GM19455 (cell line): ENCODE data around the gene STIMATE.

ENCODE experiments used
- ATAC-seq: cut with Tn5 transposase; IDR thresholded peaks from one replicate; pipeline ENCODE4 v1.9.1; 2021; ENCODE audit not compliant: unreplicated experiment

Gene STIMATE

DNA sequence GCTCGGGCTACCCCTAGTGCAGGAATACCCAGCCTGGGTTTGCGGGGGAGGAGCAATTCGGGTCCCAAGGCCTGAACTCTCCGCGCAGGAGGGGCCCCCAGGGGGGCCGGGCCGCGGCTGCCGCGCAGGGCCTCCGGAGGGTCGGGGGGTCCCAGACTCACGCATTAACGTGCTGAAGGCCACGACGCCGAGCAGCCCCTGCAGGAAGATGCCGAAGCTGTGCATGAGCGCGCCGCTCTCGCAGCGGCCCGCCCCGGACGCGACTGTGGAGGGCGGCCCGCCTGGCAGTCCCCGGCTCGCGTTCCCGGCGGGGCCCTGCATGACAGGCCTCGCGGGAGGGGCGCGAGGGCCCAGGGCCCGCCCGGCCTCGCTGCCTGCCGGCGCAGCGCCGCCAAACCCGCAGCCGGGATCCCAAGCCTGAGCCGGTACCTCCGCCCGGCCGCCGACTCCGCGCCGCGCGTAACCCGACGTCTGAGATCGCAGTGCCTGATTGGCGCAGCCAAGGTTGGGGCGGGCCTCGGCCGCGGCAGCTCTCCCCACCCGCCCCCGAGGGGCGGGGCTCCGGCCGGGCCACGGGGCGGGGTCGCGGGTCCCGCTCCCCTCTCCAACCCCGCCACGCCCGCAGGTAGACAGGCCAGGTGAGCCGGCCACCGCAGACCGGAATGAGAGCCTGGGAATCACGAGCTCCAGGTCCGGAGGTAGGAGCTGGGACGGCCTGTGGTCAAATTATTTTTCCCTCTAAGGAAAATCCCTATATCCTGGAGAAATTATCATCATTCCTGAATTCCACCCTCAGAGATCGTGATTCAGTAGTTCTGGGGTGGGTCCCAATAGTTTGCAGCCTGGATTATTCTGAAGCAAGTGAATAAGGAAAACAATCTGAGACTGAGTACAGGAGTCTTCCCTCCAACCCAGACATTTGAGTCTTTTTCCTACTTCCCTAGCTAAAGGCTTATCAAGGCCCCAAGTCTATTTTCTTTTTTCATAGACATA is at the start of gene STIMATE:
TSS of gene STIMATE (minus strand) at position 419 of the 993 bp plus-strand sequence. CDS start at position 321, 98 bp downstream.
- ATAC-seq, result peak; percentile 91

DNA sequence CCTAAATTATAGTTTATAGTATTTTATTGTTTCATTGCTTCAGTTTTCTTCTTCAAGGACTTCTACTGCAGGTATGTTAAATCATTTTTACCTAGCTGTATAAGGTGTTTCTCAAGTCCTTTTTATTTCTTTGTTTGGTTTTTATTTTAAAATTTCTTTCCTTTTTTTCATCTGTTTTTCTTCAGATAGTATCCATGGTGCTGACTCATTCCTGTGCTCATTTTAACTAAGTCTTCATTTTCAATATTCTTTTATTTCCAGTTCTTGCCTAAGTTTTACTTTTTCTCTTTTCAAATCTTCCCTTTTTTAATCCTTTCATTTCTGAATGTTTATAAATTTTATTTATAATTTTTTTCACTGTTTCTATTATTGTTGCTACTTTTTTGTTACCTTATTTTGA is 42.3 kb upstream of the STIMATE start:
- no peak for ATAC-seq

DNA sequence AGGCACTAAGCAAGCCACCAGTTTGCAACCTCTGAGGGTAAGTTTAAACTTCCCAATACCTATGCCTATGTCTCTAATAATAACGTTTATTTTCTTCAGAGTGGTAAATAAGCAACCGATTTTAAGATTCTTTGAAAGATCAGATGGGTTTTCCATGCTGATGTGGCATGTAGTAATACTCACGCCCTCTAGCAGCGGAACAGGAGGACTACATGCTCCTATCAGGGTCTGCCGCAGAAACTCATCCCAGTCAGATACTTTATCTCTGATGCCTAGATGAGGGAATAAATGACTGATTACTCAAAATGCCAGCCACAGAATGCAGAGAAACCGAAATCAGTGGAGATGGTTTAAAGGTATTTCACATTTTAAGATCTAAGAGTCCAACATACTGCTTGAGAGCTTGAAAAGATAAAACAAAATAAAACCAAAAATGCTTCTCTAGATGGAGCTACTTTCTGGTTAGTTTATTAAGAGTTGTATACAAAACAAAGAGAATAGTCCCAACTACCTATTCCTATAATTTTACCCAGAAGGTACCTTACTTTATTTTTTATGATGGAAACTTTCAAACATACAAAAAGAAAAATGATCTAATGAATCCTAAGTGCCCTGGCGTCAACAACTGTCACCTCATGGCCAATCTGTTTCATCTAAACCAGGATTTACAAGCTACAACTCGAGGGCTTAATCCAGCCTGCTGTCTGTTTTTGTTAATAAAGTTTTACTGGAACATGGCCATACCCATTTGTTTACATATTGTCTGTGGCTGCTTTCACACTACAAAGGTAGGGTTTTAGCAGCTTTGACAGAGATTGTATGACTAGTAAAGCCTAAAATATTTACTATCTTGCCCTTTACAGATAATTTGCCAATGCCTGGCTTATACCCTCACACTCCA is 37.5 kb upstream of the STIMATE start:
- ATAC-seq, result peak; percentile 81

DNA sequence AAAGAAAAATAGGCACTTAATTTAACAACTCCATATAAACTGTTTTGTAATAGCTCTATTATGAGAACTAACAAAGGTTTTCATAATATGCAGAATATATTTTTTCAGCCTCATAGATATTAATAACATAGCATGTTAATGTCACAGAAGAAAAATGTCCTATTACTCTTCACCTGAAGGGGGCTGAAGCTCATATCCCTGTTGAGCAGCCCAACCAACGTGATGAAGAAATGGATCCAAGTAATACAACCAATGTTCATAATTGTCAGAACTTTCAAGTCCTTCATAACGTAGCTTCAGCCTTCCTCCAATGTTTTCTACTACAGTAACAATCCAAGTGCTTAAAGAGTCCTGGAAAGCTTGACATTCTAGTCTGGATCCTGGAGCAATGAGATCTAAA is 34.5 kb upstream of the STIMATE start:
- no peak for ATAC-seq

DNA sequence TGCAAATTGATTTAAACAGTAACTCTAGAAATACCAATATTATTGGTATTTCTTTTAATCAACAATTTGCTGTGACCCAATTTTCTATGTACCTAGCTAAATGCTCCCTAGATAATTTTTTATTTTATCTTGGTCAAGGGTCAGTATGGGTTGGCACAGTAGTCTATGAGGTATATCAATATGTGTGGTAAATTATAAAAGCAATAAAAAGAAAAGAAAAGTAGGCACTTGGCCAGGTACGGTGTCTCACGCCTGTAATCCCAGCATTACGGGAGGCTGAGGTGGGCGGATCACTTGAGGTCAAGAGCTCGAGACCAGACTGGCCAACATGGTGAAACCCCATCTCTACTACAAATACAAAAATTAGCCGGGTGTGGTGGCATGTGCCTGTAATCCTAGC is 34.0 kb upstream of the STIMATE start:
- ATAC-seq, result no peak

DNA sequence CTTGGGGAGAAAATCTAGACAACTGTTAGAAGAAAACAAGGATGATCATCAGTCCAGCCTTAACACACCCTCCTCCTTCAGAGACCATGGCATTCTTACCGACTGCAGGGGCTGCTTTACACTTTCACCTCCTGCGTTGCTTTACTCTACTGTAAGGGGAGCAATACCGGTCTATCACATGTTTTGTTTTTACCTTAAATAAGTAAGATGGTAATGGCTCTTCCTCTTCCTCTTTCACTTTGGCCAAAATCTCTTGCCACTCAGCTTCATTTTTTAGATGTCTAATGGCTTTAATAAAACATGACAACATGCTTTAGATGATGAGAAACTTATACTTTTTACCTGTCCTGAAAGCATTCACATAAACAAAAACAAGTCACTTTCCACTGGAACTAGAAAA is 33.4 kb upstream of the STIMATE start:
- no peak for ATAC-seq

DNA sequence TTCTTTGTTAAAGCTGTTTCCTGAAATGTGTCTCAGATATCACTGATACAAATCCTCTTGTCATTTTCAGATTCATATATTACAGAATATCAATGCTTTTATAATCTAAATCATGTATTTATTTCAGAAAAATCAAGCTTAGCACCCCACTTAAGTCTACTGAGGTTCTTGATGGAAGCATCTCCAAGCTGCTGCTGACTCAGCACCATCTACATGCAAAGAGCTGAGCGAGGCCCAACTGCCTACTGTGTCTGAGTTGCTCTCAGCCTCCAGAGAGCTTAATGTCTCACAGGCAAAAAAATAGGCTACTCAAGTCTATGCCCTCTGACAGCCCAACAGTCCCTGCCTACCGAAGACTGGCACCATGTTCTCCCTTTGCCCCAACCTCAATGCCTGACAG is 29.2 kb upstream of the STIMATE start:
- ATAC-seq, result no peak

DNA sequence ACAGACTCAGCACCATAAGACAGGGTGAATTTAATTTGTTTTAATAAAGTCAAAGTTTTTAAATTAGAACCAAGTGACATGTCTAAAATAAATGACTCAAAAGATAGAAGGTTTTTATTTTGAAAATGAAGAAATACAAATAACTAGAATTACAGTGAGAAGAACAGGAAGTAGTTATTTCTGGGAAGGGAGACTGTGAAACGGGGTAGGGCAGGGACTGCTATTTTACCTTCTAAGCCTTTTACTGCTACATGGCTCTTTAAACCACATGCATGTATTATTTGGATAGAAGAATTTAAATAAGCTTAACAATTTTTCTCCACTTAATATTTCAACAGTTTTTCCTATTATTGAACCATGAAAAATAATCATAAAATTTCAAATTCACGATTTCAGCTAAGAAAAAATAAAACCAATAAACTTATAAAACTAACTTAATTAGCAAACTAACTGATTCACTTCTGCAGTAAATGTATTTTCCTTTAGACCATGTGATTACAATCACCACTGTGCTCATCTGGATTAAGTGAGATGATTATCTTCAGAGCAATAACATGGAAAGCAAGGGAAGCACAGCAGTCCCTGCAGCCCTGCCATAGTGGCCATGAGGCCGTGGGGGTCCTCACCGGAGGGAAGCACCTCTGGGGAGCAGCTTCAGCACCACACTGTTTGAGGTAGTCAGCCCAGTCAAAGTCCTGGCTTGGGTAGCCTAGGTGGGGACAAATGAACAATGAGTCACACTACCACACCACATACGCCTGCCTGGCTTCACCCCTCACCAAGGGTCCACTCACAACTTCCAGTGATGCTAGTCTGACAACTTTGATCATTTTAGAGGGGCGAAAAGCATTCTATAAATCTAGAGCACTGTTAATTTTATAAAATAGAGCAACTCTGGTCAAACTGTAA is 28.3 kb upstream of the STIMATE start:
- ATAC-seq, result no peak

DNA sequence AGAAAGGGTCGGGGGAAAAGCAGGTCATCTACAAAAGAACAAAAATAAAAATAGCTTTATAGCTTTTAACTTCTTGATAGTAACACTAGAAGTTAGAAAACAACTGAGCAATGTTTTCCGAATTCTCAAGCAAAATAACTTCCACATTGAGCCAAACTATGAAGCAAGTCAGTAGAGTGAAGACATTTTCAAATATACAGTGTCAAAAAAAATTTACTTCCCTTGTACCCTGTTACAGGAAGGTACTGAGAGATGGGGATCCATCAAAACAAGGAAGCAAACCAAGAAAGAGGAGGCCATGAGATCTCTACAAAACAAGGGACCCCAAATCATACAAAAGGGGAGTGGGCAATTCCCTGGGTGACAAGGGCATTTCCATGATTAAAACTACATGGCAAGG is 26.6 kb upstream of the STIMATE start:
- no peak for ATAC-seq

DNA sequence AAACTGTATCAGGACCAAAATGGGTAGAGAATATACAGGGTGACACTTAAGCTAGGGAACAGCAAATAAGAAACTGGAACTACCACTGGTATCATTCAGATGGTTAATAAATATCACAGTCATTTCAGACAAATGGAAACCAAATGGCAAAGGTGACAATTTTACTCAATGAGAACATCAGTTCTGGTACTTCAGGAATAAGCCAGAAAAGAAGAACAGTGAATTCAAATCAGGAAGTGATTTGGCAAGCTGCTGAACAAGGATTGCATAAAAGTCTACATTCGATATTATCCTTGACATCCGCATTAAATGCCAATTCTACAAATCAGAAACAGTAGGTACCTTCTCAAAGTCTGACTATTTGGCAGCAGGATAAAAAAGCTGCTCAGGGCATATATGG is 23.5 kb upstream of the STIMATE start:
- no peak for ATAC-seq

DNA sequence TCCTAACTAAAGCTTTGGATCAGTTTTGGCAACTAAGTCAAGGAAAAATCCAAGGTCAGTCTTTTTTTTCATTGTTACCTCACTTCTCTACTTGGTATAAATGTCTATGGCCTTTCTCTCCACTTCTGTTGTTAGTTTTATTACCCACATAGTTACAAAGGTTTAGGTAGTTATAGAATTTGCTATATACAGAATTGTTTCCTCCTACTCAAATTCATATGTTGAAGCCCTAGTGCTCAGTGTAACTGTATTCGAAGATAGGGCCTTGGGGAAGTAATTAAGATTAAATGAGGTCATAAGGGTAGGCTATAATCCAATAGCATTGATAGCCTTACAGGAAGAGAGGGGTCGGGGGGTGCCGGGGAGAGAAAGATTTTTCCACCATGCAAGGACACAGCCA is 19.7 kb upstream of the STIMATE start:
- ATAC-seq, result no peak

DNA sequence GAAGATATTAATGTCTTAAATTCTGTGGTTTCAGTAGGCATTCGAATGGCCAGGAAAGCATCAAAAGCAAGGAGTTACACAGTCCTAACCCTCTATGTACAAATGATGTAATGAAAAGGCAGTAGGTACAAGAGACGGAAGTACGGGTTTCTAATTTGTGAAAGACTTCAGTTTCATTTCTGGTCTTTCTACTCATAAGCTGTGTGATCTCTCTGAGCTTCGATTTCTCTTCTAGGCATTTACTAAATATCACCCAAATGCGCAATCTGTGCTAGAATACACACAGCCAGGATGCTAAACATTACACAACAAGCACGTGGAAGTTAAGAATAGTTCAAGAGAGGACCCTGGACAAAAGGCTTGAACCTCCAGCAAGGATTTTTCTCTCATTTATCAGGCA is 17.9 kb upstream of the STIMATE start:
- no peak for ATAC-seq

DNA sequence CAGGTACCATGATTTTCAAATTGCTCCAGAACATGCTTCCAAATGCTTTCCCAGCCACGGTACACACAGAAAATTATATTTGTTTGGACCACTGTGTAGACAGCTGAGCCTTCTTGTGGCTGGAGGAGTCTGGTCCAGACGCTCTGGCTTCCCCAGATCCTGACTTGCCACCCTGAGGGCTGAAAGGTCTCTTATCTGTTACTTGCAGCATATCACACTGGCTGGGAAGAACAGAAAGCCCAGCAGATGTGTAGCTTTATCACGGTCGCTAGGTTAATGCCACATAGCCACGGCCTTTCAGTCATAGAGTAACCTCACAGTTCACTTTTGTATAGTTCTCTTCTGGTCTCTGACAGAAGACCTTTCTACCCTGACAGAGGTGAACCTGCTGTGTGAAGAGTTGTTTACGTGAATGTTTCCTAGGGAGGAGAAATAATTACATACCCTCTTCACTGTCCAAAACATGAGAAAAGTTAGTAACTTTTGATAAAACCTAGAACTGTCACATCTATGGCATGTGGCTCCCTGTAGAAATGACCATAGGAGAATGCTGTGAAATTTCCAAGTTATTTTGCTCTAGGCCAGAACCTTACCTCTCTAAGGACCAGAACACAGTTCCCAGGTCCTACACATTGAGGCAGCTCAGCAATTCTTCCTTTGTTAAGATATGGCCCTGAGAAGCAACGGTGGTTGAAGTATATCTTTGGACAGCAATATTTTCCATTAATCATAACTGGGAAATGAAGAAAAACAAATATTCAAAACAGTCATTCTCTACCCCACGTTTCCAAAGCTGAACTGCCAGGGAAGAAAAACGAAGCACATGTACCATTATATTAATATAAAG is 15.8 kb upstream of the STIMATE start:
- no peak for ATAC-seq

DNA sequence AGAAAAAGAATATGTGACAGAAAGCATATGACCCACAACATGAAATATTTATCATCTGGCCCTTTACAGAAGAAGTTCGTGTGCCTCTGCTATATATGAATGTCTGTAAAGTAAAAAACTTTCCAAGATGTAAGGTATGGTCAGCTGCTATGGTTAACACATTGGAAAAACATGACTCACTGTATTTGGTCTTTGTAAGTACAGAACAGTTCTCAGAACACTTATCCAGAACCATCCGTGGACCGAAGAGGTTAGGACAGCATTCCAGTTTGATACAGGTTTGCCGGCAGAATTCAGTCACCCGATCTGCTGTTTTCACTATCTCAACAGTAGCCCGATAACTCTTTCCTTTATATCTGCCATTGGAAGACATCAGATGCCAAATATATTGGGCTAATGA is 13.5 kb upstream of the STIMATE start:
- no peak for ATAC-seq

DNA sequence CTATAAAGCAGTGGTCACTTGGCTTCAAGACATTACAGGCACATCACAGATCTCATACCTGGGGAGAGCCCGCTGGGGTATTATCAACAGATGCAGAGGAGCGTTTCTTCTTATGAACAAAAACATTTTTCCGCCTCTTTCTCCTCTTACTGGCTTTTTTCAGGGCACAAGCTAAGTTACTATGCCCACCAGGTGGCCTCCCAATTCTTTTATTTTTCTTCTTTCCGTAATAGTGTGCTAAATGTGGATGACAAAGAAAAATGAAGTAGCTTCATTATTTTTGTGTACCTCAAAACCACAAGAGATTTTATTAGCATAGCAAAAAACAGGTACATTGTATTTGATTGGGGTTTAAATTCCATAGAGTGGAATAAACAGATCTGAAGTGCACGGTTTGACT is 10.1 kb upstream of the STIMATE start:
- no peak for ATAC-seq

DNA sequence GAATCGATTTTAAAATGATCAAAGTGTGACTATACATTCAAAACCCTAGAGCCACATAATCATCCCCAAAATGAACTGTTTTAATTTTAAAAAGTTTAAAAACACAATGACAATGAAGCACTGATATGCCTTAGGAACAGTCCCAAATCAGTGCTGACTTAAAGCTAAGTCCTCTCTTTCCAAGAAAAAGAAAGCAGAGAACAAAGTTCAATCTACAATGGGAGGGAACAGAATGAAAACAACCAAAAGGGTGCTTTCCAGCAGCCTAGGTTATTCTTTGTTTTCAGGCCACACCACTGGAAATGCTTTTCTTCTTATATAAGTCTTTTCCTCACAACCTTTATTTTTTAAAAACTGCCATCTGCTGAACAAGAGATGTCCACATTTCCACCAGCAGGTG is 7.2 kb upstream of the STIMATE start:
- ATAC-seq, result no peak

DNA sequence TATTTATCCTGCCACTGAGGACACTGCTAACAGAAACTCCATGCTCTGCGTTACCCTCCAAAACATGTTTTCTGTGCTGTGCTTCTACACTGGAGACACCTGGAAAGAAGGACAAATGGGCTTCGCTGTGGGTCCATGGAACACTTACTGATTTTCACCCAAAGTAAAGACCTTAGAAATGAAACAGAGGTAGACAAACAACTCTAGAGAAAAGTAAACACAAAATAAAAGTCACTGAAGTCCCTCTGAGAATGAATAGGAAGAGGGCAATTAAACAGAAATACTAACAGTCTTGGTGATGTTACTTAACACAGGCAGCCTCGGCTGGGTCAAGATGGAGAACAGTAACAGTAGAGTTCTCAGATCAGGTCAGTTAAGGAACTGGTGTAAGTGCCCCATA is 6.7 kb upstream of the STIMATE start:
- ATAC-seq, result no peak

DNA sequence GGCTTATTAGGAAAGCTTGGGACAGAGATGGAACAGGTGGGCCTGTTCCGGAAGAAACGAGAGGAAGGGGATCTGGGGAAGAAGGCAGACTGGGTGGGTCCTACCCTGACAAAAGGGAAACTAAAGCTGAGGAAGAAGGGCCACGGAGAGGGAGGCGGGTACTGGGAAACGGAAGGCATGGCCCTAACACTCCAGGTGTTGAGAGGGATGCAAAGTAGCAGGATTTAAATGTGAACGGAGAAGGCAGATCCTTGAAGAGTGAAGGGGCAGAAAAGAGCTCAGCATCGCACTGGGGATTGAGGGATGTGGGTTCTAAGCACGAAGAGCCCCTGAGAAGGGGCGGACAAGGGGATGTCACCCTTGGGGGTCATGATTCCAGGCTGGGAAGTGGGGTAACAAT is 735 bp downstream of the STIMATE start:
- no peak for ATAC-seq

DNA sequence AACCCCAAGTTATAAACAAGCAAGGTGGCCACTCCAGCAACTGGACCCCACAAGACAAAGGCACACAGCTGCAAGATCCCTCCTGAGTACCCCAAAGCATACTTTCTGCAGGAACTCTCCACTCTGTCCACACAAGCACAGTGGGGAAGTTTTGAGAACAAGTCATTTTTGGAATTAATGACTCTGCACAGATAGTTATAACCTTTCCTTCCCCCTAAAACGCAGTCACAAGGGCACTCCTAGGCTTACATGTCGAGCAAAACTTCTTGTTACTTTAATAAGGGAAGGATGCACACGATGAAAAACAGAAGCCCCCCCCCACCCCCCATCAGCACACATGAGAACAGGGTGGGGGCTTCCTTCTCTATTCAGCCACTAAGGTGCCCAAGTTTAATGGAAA is 1.2 kb downstream of the STIMATE start:
- ATAC-seq, result no peak

DNA sequence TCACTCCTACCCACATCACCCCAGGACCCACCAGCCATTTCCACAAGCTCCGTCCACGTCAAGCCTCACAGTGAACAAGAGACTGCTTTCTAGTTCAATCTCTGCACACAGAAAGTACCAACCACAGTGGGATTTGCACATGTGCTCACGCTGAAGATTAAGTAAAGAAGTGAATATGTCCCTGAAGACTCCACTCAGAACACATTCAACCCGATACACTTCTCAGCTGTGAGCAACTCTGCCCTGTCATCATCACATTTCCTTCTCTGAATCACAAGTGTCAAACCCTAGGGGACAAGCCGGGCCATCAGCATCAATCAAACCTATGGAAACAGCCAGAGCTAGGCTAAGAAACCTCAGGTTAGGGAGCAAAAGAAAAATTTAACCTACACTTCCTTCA is 1.9 kb downstream of the STIMATE start:
- ATAC-seq, result no peak
